IMR-90 (cell line): ENCODE results near the gene GRIK3.

Experiments
- BHLHE40 ChIP-seq: fragments of 150-350 bp; IDR thresholded peaks from 2 replicates; pipeline ENCODE4 v1.6.1; 2016; ENCODE audit warnings: mild to moderate bottlenecking, low read depth, low read length
- RFX5 ChIP-seq: IDR thresholded peaks from 2 replicates; pipeline ENCODE4 v1.8.0; 2012; ENCODE audit warnings: low read depth, mild to moderate bottlenecking, low read length, moderate library complexity
- TF ChIP-seq, protein P1 (sequence below): conservative IDR thresholded peaks from 2 replicates; pipeline ENCODE4 v1.5.1; 2012; ENCODE audit warnings: mild to moderate bottlenecking, low read depth, low read length, improper control_type of control experiment

DNA sequence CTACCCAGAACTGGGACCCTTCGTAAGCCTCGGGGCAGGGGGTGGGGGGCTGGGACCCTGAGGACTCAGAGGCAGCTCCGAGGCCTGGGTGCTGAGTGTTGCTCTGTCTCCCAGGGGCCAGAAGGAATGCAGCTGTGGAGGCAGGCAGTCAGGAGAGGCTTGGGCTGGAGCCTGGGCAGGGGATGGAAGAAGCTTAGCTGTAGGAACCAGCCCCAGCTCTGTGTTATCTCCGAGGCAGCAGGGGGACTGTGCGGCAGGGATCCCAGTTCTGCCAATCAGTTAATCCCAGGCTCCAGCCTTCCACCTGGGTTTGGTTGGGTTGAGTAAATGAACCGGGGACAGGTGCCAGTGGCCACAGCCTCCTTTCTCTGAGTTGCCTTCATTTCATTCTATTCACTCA, 8.2 kb upstream of the GRIK3 start:
- TF ChIP-seq, protein P1, sequence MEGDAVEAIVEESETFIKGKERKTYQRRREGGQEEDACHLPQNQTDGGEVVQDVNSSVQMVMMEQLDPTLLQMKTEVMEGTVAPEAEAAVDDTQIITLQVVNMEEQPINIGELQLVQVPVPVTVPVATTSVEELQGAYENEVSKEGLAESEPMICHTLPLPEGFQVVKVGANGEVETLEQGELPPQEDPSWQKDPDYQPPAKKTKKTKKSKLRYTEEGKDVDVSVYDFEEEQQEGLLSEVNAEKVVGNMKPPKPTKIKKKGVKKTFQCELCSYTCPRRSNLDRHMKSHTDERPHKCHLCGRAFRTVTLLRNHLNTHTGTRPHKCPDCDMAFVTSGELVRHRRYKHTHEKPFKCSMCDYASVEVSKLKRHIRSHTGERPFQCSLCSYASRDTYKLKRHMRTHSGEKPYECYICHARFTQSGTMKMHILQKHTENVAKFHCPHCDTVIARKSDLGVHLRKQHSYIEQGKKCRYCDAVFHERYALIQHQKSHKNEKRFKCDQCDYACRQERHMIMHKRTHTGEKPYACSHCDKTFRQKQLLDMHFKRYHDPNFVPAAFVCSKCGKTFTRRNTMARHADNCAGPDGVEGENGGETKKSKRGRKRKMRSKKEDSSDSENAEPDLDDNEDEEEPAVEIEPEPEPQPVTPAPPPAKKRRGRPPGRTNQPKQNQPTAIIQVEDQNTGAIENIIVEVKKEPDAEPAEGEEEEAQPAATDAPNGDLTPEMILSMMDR: no peak
- TF ChIP-seq RFX5 (no peak), BHLHE40 (no peak)
